C4-2B (cell line): ENCODE measurements around the gene GRAMD2B.

Source experiments
- H3K27ac ChIP-seq: fragments of 450-650 bp; 2 replicates; pipeline ENCODE4 v1.5.1; 2017
- ZFX ChIP-seq: fragments of 450-650 bp; IDR thresholded peaks from 2 replicates; pipeline ENCODE4 v1.6.1; 2017
- TF ChIP-seq, protein P1 (sequence below): fragments of 450-650 bp; conservative IDR thresholded peaks from 2 replicates; pipeline ENCODE4 v1.5.1; 2017; ENCODE audit warnings: mild to moderate bottlenecking

GRAMD2B gene

GRCh38 chr5:126480824-126481223 lies 57.6 kb downstream of the GRAMD2B start:
- no peak overlapping the region for H3K27ac ChIP-seq
- TF ChIP-seq ZFX: no peak
- TF ChIP-seq, protein P1, sequence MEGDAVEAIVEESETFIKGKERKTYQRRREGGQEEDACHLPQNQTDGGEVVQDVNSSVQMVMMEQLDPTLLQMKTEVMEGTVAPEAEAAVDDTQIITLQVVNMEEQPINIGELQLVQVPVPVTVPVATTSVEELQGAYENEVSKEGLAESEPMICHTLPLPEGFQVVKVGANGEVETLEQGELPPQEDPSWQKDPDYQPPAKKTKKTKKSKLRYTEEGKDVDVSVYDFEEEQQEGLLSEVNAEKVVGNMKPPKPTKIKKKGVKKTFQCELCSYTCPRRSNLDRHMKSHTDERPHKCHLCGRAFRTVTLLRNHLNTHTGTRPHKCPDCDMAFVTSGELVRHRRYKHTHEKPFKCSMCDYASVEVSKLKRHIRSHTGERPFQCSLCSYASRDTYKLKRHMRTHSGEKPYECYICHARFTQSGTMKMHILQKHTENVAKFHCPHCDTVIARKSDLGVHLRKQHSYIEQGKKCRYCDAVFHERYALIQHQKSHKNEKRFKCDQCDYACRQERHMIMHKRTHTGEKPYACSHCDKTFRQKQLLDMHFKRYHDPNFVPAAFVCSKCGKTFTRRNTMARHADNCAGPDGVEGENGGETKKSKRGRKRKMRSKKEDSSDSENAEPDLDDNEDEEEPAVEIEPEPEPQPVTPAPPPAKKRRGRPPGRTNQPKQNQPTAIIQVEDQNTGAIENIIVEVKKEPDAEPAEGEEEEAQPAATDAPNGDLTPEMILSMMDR: no peak

- TF ChIP-seq, protein P1: no peak
- TF ChIP-seq ZFX: no peak
- no peak overlapping the region for H3K27ac ChIP-seq
These were observed 58.0 kb downstream of the GRAMD2B start for GRCh38 chr5:126481243-126481642.

- H3K27ac ChIP-seq: no peak overlapping the region
- TF ChIP-seq ZFX: no peak
- TF ChIP-seq, protein P1: no peak
These were observed 59.4 kb downstream of the GRAMD2B start for GRCh38 chr5:126482591-126482990.

GRCh38 chr5:126483156-126483555 lies 59.9 kb downstream of the GRAMD2B start:
- H3K27ac ChIP-seq: no peak overlapping the region

GRCh38 chr5:126484253-126484652 lies 61.0 kb downstream of the GRAMD2B start:
- no peak for TF ChIP-seq ZFX
- TF ChIP-seq, protein P1: no peak
- H3K27ac ChIP-seq: no peak overlapping the region

More at GRCh38 chr5:126483156-126483555, 59.9 kb downstream of the GRAMD2B start:
- TF ChIP-seq, protein P1: no peak
- no peak for TF ChIP-seq ZFX

DNA sequence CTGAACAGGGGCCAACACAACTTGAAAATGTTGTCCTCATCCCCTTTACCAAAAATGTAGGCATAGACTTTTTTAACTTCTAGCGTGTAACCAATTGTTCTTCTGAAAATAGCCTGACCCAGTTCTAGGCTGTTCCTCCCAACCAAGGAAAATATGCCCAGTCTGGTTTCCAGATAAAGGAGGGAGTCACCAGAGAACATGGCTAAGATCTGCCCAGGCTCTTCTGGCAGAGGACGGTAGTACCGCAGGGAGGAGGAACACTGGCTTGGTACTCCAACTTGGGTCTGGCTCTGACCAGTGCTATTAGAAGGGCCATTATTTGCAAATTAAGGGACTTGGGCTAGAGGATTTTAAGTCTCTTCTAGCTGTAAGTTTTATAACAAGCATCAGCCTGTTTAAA lies 63.1 kb downstream of the GRAMD2B start:
- TF ChIP-seq, protein P1: no peak
- no peak for TF ChIP-seq ZFX
- H3K27ac ChIP-seq: no peak overlapping the region

GRCh38 chr5:126487596-126487995 lies 64.4 kb downstream of the GRAMD2B start:
- no peak for TF ChIP-seq ZFX
- TF ChIP-seq, protein P1: no peak

More at GRCh38 chr5:126487596-126487995, 64.4 kb downstream of the GRAMD2B start:
- no peak overlapping the region for H3K27ac ChIP-seq
